Measurements from ENCODE around the gene ADGRG1.

- TF ChIP-seq POLR2AphosphoS5 (IDR thresholded peaks at IDR 0.05; ENCODE audit: low read depth, low read length) (no peak), POLR2A (IDR thresholded peaks at IDR 0.05; ENCODE audit: low read depth, low read length) (no peak), TAF1 (IDR thresholded peaks at IDR 0.05; ENCODE audit: borderline replicate concordance, low read depth, low read length) (no peak)
Observed at GRCh38 chr16:57614536-57614935, 13.9 kb upstream of the ADGRG1 start.

Data from GM12892 (cell line).